Thyroid gland (tissue), 4 donors: ENCODE results near the gene CCDC194. TPM values are rescaled to one million over a fixed set of nuclear protein-coding genes. Genes with fewer than 3 reads are reported as not detected.

ENCODE experiments used
- DNase-seq, 2 donors: peaks; one replicate each; pipeline ENCODE4 v3.0.0-alpha.2; 2019
- H3K27ac ChIP-seq, 3 donors: fragments of 200-600 bp; sonication (generic); 1 replicate in 2 of 3; 2 replicates in 1 of 3; pipeline ENCODE4 v1.5.1; 2016 to 2019; ENCODE audit warnings: mild to moderate bottlenecking in 1 of 3, moderate library complexity in 1 of 3
- H3K27me3 ChIP-seq: fragments of 200-600 bp; sonication (generic); one replicate; pipeline ENCODE4 v1.5.1; 2019
- H3K36me3 ChIP-seq, 2 donors: fragments of 200-600 bp; sonication (generic); one replicate each; pipeline ENCODE4 v1.5.1; 2016 to 2019
- H3K4me1 ChIP-seq, 2 donors: fragments of 200-600 bp; sonication (generic); one replicate each; pipeline ENCODE4 v1.5.1; 2017 to 2019
- H3K4me3 ChIP-seq, 3 donors: fragments of 200-600 bp; sonication (generic); replicated peaks in 1 of 3; 1 replicate in 2 of 3; 2 replicates in 1 of 3; pipeline ENCODE4 v1.5.1; 2016; ENCODE audit warnings: mild to moderate bottlenecking in 1 of 3
- H3K9me3 ChIP-seq: fragments of 200-600 bp; sonication (generic); one replicate; pipeline ENCODE4 v1.5.1; 2017
- POLR2A ChIP-seq, 2 donors: fragments of 450-650 bp; IDR thresholded peaks; one replicate each; pipeline ENCODE4 v1.6.1; 2017; ENCODE audit warnings: antibody characterized with exemption in 2 of 2, mild to moderate bottlenecking in 2 of 2, moderate library complexity in 1 of 2
- WGBS, 2 donors: methylation state at CpG; one replicate each; pipeline ENCODE4 v1.1.5; 2017; 5-methylcytosine and 5-hydroxymethylcytosine counted together
- intact Hi-C: fragments of 100-400 bp; cut with DNase I; formaldehyde crosslinking; loops from one replicate; pipeline ENCODE4 v1.15.1; 2023
- total RNA-seq, 4 donors: library from RNA; depleted of rRNA; stranded (reverse); fragments of >200 nt; gene quantifications; one replicate each; pipeline ENCODE4 v1.2.3, GENCODE V29; 2016
- TF ChIP-seq, protein P1 (sequence below), 6 experiments: fragments of 200-600 bp in 3 of 6; fragments of 450-650 bp in 3 of 6; sonication (generic) in 3 of 6; IDR thresholded peaks; one replicate each; pipeline ENCODE4 v1.5.1; 2016 to 2019; ENCODE audit warnings: antibody characterized with exemption in 6 of 6, mild to moderate bottlenecking in 2 of 6, inconsistent platforms in 1 of 6, moderate library complexity in 1 of 6

The CCDC194 gene
- total RNA-seq, 4 donors from 2014 or later, result not detected

DNA sequence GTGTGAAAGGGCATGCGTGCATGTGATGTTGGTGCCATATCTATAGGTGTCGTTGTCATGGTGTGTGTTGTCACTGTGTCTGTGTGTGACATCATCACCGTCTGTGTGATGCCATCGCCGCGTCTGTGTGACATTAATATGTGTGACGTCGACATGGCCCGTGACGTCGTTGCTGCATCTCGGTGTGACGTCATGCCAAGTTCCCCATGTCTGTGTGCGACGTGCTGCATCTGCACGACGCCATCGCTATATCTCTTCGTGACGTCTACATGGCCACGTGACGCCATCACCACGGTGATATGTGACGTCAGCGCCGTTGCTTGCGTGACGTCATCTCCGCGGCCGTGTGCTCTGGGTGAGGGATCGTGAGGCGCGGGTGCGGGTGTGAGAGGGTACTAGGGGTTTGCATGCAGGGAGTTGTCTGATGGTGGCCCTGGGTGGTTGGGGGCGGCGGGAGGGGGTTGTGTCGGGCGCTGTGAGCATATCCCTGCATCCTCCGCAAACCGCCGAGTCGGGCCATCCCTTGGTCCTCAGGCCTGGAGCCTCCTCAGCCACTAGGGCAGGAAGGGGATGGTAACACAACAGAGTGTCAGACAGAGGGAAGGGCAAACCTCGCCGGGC, 42.1 kb downstream of the CCDC194 start:
- Histone ChIP-seq H3K9me3 (no peaks in the 10 kb centered on the region), H3K4me1 (peaks cover 0 to 22% of the 10 kb centered on the region in 2 donors), H3K4me3 (no peak overlapping the region), H3K27me3 (no peaks in the 10 kb centered on the region), H3K36me3 (no peaks in the 10 kb centered on the region), H3K27ac (no peak overlapping the region)
- intact Hi-C loops, result no loop called here
- TF ChIP-seq, protein P1, sequence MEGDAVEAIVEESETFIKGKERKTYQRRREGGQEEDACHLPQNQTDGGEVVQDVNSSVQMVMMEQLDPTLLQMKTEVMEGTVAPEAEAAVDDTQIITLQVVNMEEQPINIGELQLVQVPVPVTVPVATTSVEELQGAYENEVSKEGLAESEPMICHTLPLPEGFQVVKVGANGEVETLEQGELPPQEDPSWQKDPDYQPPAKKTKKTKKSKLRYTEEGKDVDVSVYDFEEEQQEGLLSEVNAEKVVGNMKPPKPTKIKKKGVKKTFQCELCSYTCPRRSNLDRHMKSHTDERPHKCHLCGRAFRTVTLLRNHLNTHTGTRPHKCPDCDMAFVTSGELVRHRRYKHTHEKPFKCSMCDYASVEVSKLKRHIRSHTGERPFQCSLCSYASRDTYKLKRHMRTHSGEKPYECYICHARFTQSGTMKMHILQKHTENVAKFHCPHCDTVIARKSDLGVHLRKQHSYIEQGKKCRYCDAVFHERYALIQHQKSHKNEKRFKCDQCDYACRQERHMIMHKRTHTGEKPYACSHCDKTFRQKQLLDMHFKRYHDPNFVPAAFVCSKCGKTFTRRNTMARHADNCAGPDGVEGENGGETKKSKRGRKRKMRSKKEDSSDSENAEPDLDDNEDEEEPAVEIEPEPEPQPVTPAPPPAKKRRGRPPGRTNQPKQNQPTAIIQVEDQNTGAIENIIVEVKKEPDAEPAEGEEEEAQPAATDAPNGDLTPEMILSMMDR (IDR thresholded peaks at IDR 0.05), result no peak
- TF ChIP-seq POLR2A (IDR thresholded peaks at IDR 0.05), result no peak
- no peak for DNase-seq
- 89 to 93% methylated on average over 39 to 43 of the region's 45 CpGs for WGBS, 2 donors

DNA sequence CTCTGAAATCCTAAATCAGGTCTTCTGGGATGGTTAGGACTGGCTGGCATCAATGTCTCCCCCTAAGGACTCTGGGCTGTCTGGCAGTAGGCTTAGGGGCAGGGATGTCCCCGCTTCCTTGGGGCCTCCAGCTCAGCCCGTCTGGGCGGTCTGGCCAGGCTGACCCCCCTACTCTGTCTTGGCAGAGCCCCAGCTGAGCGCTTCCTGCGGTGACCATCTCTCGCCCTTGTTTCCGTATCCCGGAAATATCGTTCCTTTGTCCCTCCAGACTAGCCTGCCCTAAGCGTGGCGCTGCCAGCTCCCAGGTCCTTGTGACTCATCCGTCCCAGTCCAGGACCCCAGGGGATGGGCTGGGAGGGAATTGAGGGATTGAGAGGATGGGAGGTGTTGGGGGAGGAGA, 45.3 kb downstream of the CCDC194 start:
- Histone ChIP-seq H3K36me3 (no peaks in the 10 kb centered on the region), H3K27me3 (no peaks in the 10 kb centered on the region), H3K4me3 (no peak overlapping the region), H3K4me1 (peaks cover 0 to 26% of the 10 kb centered on the region in 2 donors), H3K9me3 (no peaks in the 10 kb centered on the region), H3K27ac (peak overlapping the region in 2 of 3 donors; percentile 14 to 65)
- peak in 1 of 2 donors; percentile 29 for DNase-seq
- intact Hi-C loops, result loop anchor here (5.0 kb wide), 2 partner anchors 39 to 119 kb away; no protein-coding TSS in a partner anchor
- TF ChIP-seq, protein P1 (IDR thresholded peaks at IDR 0.05), result no peak
- no peak for TF ChIP-seq POLR2A (IDR thresholded peaks at IDR 0.05)
- WGBS, 2 donors, result 4 to 9% methylated on average over 12 of the region's 12 CpGs

DNA sequence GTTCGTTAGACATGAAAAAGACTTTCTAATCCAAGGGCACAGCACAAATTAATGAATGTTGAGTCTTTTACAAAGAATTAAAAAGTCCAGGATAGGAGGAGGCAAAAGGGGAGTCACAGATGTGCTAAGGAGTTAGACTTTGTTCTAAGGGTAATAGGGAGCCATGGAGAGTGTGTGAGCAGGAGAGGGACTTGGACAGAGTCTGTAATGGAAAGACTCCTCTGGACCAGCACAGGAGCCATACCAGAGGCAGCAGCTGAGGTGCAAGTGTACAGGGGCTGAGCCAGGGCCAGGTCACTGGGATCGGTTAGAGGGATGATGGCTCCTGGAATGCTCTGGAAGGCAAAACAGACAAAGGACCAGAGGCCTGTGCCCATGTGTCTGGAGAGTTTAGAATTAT, 46.1 kb downstream of the CCDC194 start:
- 59 to 79% methylated on average over 2 of the region's 2 CpGs for WGBS, 2 donors
- peak overlapping the region; percentile 7 to 65 (median 56) for H3K27ac ChIP-seq
- TF ChIP-seq, protein P1 (IDR thresholded peaks at IDR 0.05), result no peak
- TF ChIP-seq POLR2A (IDR thresholded peaks at IDR 0.05), result no peak

DNA sequence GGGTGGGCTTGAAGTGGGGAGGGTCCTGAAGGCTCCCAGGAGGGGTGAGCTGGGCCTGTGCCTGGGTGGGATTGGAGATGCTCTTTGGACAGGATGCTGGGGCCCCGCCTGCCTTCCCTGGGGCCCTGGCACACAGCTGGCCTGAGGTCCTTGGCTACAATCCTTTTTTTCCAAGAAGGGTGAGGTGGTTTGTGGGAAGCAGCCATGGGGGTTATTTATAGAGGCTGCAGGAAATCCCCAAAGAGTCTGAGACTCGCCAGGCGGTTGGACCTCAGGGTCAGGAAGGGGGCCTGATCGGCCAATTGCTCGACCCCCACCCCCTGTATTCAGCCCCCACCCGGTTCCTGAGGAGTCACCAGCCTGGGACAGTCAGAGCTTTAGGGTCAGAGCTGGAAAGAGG, 46.6 kb downstream of the CCDC194 start:
- no peaks in the 10 kb centered on the region for H3K27me3 ChIP-seq
- TF ChIP-seq, protein P1 (IDR thresholded peaks at IDR 0.05), result no peak
- TF ChIP-seq POLR2A (IDR thresholded peaks at IDR 0.05), result no peak
- H3K4me3 ChIP-seq, result no peak overlapping the region
- H3K4me1 ChIP-seq, result peaks cover 0 to 20% of the 10 kb centered on the region in 2 donors
- intact Hi-C loops, result loop anchor here (5.0 kb wide), 2 partner anchors 40 to 120 kb away; no protein-coding TSS in a partner anchor
- WGBS, 2 donors, result 41 to 57% methylated on average over 6 of the region's 6 CpGs
- H3K27ac ChIP-seq, result peak overlapping the region; percentile 44 to 65 (median 56)
- H3K9me3 ChIP-seq, result no peaks in the 10 kb centered on the region
- no peak for DNase-seq
- H3K36me3 ChIP-seq, result no peaks in the 10 kb centered on the region

More for the DNA sequence above, 46.1 kb downstream of the CCDC194 start:
- H3K4me3 ChIP-seq, result no peak overlapping the region
- H3K9me3 ChIP-seq, result no peaks in the 10 kb centered on the region
- H3K4me1 ChIP-seq, result peaks cover 0 to 25% of the 10 kb centered on the region in 2 donors
- DNase-seq, result no peak
- no peaks in the 10 kb centered on the region for H3K27me3 ChIP-seq
- intact Hi-C loops, result loop anchor here (5.0 kb wide), 2 partner anchors 39 to 119 kb away; no protein-coding TSS in a partner anchor
- H3K36me3 ChIP-seq, result no peaks in the 10 kb centered on the region

DNA sequence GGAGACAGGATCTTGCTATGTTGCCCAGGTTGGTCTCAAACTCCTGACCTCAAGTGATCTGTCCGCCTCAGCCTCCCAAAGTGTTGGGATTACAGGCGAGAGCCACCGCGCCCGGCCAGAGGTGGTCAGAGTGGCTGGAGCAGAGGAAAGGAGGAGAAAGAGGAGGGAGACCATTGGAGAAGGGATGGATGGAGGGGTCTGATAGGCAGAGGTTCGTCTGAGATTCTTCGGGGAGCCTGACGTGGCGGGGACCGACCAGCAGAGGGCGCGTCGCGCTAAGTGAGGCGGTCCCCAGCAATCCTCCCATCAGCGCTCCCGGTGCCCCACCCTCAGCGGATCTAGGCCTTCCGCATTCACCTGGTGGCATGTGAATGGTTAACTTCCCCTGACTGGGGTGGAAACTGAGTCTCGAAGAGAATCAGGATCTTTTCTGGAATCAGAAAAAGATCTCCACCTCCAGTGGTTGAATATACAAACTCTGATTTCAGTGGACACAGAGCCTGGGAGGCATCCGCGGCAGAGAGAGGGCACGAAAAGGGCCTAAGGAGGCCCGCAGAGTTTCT, 47.8 kb downstream of the CCDC194 start:
- WGBS, 2 donors, result 12 to 18% methylated on average over 20 to 24 of the region's 24 CpGs
- Histone ChIP-seq H3K4me3 (no peak overlapping the region), H3K36me3 (no peaks in the 10 kb centered on the region), H3K4me1 (peaks cover 0 to 20% of the 10 kb centered on the region in 2 donors), H3K27ac (peak overlapping the region; percentile 35 to 65 (median 56)), H3K9me3 (no peaks in the 10 kb centered on the region), H3K27me3 (no peaks in the 10 kb centered on the region)
- intact Hi-C loops, result loop anchor here (5.0 kb wide), 2 partner anchors 41 to 121 kb away; no protein-coding TSS in a partner anchor
- DNase-seq, result peak; percentile 60 to 68
- TF ChIP-seq POLR2A (IDR thresholded peaks at IDR 0.05), result no peak
- TF ChIP-seq, protein P1 (IDR thresholded peaks at IDR 0.05), result peak; percentile 80 to 96 (median 86)
